OCI-LY3 (cell line): Measurements from ENCODE around the gene CHMP4A.

ENCODE experiments used
- CTCF ChIP-seq: fragments of 200-600, 300-600 bp; sonication (generic); IDR thresholded peaks from 2 replicates; pipeline ENCODE4 v1.5.1; 2014; ENCODE audit warnings: antibody characterized with exemption, low read length, low read depth
- EZH2phosphoT487 ChIP-seq: fragments of 200-600 bp; shearing (Covaris generic); IDR thresholded peaks from 2 replicates; pipeline ENCODE4 v1.6.1; 2018; ENCODE audit warnings: antibody characterized with exemption, mixed run types, low read depth

- TF ChIP-seq CTCF: no peak
- no peak for TF ChIP-seq EZH2phosphoT487
These were observed 37.1 kb upstream of the CHMP4A start for GRCh38 chr14:24250354-24250753.
